Naive thymus-derived CD4-positive, alpha-beta T cell (primary cell): Measurements from ENCODE around the gene CIAPIN1. TPM values are rescaled to one million over a fixed set of nuclear protein-coding genes. Genes with fewer than 3 reads are reported as not detected.
A peak's percentile ranks its signal among the peaks of the same experiment; 100 is the strongest.

Experiments used
- ATAC-seq: fragments of 150-1000 bp; cut with Tn5 transposase; 2 replicates; pipeline ENCODE4 v1.10.0; 2021; ENCODE audit warnings: mild to moderate bottlenecking, moderate library complexity
- CTCF ChIA-PET: fragments of 350-600 bp; sonication (Branson Sonifier 250); formaldehyde crosslinking; loops from one replicate; lab custom pipeline; 2021; ENCODE audit warnings: antibody characterized with exemption; lab: Charles Lee
- POLR2A ChIA-PET: fragments of 350-600 bp; sonication (Branson Sonifier 250); formaldehyde crosslinking; loops from one replicate; lab custom pipeline; 2021; ENCODE audit warnings: antibody characterized with exemption, inconsistent platforms; lab: Charles Lee
- DNase-seq, 9 donors: peaks; one replicate each; pipeline versions ENCODE4 v3.0.0 to v3.0.0-alpha.2; 2020 to 2022; ENCODE audit warnings: mixed read lengths in 1 of 9
- H3K27ac ChIP-seq: one replicate; pipeline ENCODE4 v1.7.0; 2013; ENCODE audit warnings: mild to moderate bottlenecking, low read depth, low read length, moderate library complexity
- H3K27me3 ChIP-seq, 2 donors: one replicate each; pipeline ENCODE4 v1.7.0; 2013; ENCODE audit warnings: low read length in 2 of 2, mild to moderate bottlenecking in 2 of 2, moderate library complexity in 2 of 2; ENCODE audit not compliant: control insufficient read depth in 2 of 2, insufficient read depth in 2 of 2
- H3K36me3 ChIP-seq, 3 experiments: 1 replicate in 2 of 3; 2 replicates in 1 of 3; pipeline ENCODE4 v1.7.0; 2013; ENCODE audit warnings: low read length in 3 of 3, mild to moderate bottlenecking in 3 of 3, moderate library complexity in 1 of 3; ENCODE audit not compliant: insufficient read depth in 3 of 3, control insufficient read depth in 2 of 3
- H3K4me1 ChIP-seq, 2 donors: one replicate each; pipeline ENCODE4 v1.7.0; 2013; ENCODE audit warnings: low read length in 2 of 2, mild to moderate bottlenecking in 2 of 2, moderate library complexity in 1 of 2; ENCODE audit not compliant: control insufficient read depth in 2 of 2, insufficient read depth in 2 of 2
- H3K4me3 ChIP-seq: 2 replicates; pipeline ENCODE4 v1.7.0; 2013; ENCODE audit warnings: mild to moderate bottlenecking, low read length
- H3K9me3 ChIP-seq, 3 experiments: 1 replicate in 2 of 3; 2 replicates in 1 of 3; pipeline ENCODE4 v1.7.0; 2013; ENCODE audit warnings: low read length in 3 of 3; ENCODE audit not compliant: control insufficient read depth in 2 of 3
- H3K27ac Mint-ChIP-seq, 9 donors: one replicate each; pipeline ENCODE4 v1.8.0; 2020 to 2022; ENCODE audit warnings: mixed read lengths in 9 of 9, mild to moderate bottlenecking in 8 of 9, moderate library complexity in 5 of 9, inconsistent platforms in 2 of 9
- H3K27me3 Mint-ChIP-seq, 5 donors: one replicate each; pipeline ENCODE4 v1.8.0; 2021 to 2022; ENCODE audit warnings: mixed read lengths in 5 of 5, mild to moderate bottlenecking in 1 of 5
- H3K36me3 Mint-ChIP-seq, 5 donors: one replicate each; pipeline ENCODE4 v1.8.0; 2020 to 2022; ENCODE audit warnings: mixed read lengths in 5 of 5, mild to moderate bottlenecking in 3 of 5, inconsistent platforms in 1 of 5
- H3K4me1 Mint-ChIP-seq, 7 donors: one replicate each; pipeline ENCODE4 v1.8.0; 2020 to 2022; ENCODE audit warnings: mixed read lengths in 7 of 7, mild to moderate bottlenecking in 3 of 7, inconsistent platforms in 1 of 7
- H3K4me3 Mint-ChIP-seq, 10 donors: one replicate each; pipeline ENCODE4 v1.8.0; 2020 to 2022; ENCODE audit warnings: mild to moderate bottlenecking in 10 of 10, mixed read lengths in 10 of 10, moderate library complexity in 6 of 10, inconsistent platforms in 2 of 10
- H3K9me3 Mint-ChIP-seq, 11 donors: one replicate each; pipeline ENCODE4 v1.8.0; 2020 to 2022; ENCODE audit warnings: mixed read lengths in 11 of 11, mild to moderate bottlenecking in 4 of 11, inconsistent platforms in 1 of 11, moderate library complexity in 1 of 11
- intact Hi-C, 2 donors: fragments of 100-400 bp; cut with micrococcal nuclease; formaldehyde crosslinking; loops; one replicate each; pipeline ENCODE4 v1.15.1; 2023
- polyA plus RNA-seq, 2 donors: library from polyadenylated mRNA; unstranded; fragments of 300-500 nt; fragmentation: Illumina TruSeq; gene quantifications; one replicate each; pipeline ENCODE4 v1.2.3, GENCODE V29; 2021
- total RNA-seq, 6 experiments: library from RNA in 5 of 6; stranded (reverse) in 5 of 6; gene quantifications; 1 replicate in 5 of 6; 2 replicates in 1 of 6; pipeline ENCODE4 v1.2.3 and lab custom pipeline; 2021 to 2026

The CIAPIN1 gene
- total and polyA plus RNA-seq, 7 experiments from 2014 or later = 33.6 to 119 (median 45.7) TPM

- H3K36me3 ChIP-seq = peaks cover 16 to 63% (median 24%) of the 10 kb centered on the region in 3 experiments
- no peak for DNase-seq
- H3K4me1 ChIP-seq = peaks cover 7 to 8% of the 10 kb centered on the region in 2 donors
- no peak overlapping the region for H3K4me3 ChIP-seq
- CTCF ChIA-PET = interaction anchor here (0.6 to 1.3 kb wide), 2 partner anchors 14 to 172 kb away, joined by 3 read pairs; partner anchors contain the start of gene DOK4
- Mint-ChIP-seq H3K4me3 (no peak overlapping the region), H3K27ac (peak overlapping the region in 5 of 9 donors; percentile 8 to 81 (median 65)), H3K4me1 (peaks cover 13 to 19% (median 17%) of the 10 kb centered on the region in 7 donors), H3K27me3 (no peaks in the 10 kb centered on the region), H3K9me3 (no peaks in the 10 kb centered on the region), H3K36me3 (peaks cover 0 to 33% (median 5%) of the 10 kb centered on the region in 5 donors)
- no peaks in the 10 kb centered on the region for H3K9me3 ChIP-seq
- POLR2A ChIA-PET = interaction anchor here (1.0 to 1.9 kb wide), 3 partner anchors 9 to 15 kb away, joined by 3 to 5 read pairs (median 3); partner anchors contain the start of genes DOK4 and POLR2C
- no peaks in the 10 kb centered on the region for H3K27me3 ChIP-seq
- peak overlapping the region; percentile 2 for H3K27ac ChIP-seq
- intact Hi-C loops = no loop called here
- ATAC-seq = no peak
Measured at GRCh38 chr16:57471852-57472664, 24.9 kb upstream of the CIAPIN1 start.

- ChIA-PET CTCF (no interaction called here), POLR2A (interaction anchor here (1.0 to 1.9 kb wide), 3 partner anchors 8 to 16 kb away, joined by 3 to 5 read pairs (median 3); partner anchors contain the start of genes DOK4 and POLR2C)
- Histone ChIP-seq H3K27ac (no peak overlapping the region), H3K9me3 (no peaks in the 10 kb centered on the region), H3K36me3 (peaks cover 19 to 72% (median 29%) of the 10 kb centered on the region in 3 experiments), H3K27me3 (no peaks in the 10 kb centered on the region), H3K4me1 (peaks cover 4% of the 10 kb centered on the region in 2 donors), H3K4me3 (no peak overlapping the region)
- Mint-ChIP-seq H3K27me3 (no peaks in the 10 kb centered on the region), H3K27ac (peak overlapping the region in 1 of 9 donors; percentile 69), H3K4me3 (no peak overlapping the region), H3K4me1 (peaks cover 10 to 16% (median 12%) of the 10 kb centered on the region in 7 donors), H3K9me3 (no peaks in the 10 kb centered on the region), H3K36me3 (peaks cover 0 to 37% (median 5%) of the 10 kb centered on the region in 5 donors)
- ATAC-seq (no peak), DNase-seq (no peak)
- intact Hi-C loops = no loop called here
Measured at GRCh38 chr16:57471209-57471608, 24.0 kb upstream of the CIAPIN1 start.

GRCh38 chr16:57470711-57471110 is 23.5 kb upstream of the CIAPIN1 start:
- DNase-seq = no peak

GRCh38 chr16:57469917-57470470 is 22.8 kb upstream of the CIAPIN1 start:
- ChIA-PET POLR2A (interaction anchor here (1.9 kb wide), 1 partner anchor 17 kb away, joined by 5 read pairs; the partner anchor contains the start of gene DOK4), CTCF (no interaction called here)
- Mint-ChIP-seq H3K4me1 (peaks cover 13 to 22% (median 19%) of the 10 kb centered on the region in 7 donors), H3K4me3 (no peak overlapping the region), H3K9me3 (no peaks in the 10 kb centered on the region), H3K27ac (no peak overlapping the region), H3K36me3 (peaks cover 4 to 47% (median 12%) of the 10 kb centered on the region in 5 donors), H3K27me3 (no peaks in the 10 kb centered on the region)
- no peak for DNase-seq
- no peak for ATAC-seq
- H3K4me1 ChIP-seq = peaks cover 1 to 3% of the 10 kb centered on the region in 2 donors
- no peak overlapping the region for H3K27ac ChIP-seq
- H3K4me3 ChIP-seq = no peak overlapping the region
- H3K36me3 ChIP-seq = peaks cover 26 to 84% (median 32%) of the 10 kb centered on the region in 3 experiments
- intact Hi-C loops = no loop called here
- H3K9me3 ChIP-seq = no peaks in the 10 kb centered on the region
- no peaks in the 10 kb centered on the region for H3K27me3 ChIP-seq

More at GRCh38 chr16:57470711-57471110, 23.5 kb upstream of the CIAPIN1 start:
- intact Hi-C loops = no loop called here
- Mint-ChIP-seq H3K27ac (no peak overlapping the region), H3K36me3 (peaks cover 4 to 42% (median 10%) of the 10 kb centered on the region in 5 donors), H3K4me3 (no peak overlapping the region), H3K27me3 (no peaks in the 10 kb centered on the region), H3K4me1 (peaks cover 11 to 16% (median 13%) of the 10 kb centered on the region in 7 donors), H3K9me3 (no peaks in the 10 kb centered on the region)
- ChIA-PET POLR2A (interaction anchor here (1.0 to 1.9 kb wide), 2 partner anchors 8 to 16 kb away, joined by 3 to 5 read pairs; partner anchors contain the start of genes DOK4 and POLR2C), CTCF (no interaction called here)
- Histone ChIP-seq H3K27ac (no peak overlapping the region), H3K4me3 (no peak overlapping the region), H3K4me1 (no peaks in the 10 kb centered on the region), H3K9me3 (no peaks in the 10 kb centered on the region), H3K27me3 (no peaks in the 10 kb centered on the region), H3K36me3 (peaks cover 24 to 77% (median 32%) of the 10 kb centered on the region in 3 experiments)
- ATAC-seq = no peak

- intact Hi-C loops = no loop called here
- peaks cover 22 to 29% (median 27%) of the 10 kb centered on the region in 7 donors for H3K4me1 Mint-ChIP-seq
- no peak overlapping the region for H3K4me3 Mint-ChIP-seq
- Histone ChIP-seq H3K27me3 (no peaks in the 10 kb centered on the region), H3K36me3 (peaks cover 26 to 91% (median 32%) of the 10 kb centered on the region in 3 experiments), H3K27ac (no peak overlapping the region), H3K9me3 (no peaks in the 10 kb centered on the region), H3K4me3 (no peak overlapping the region), H3K4me1 (peaks cover 7 to 10% of the 10 kb centered on the region in 2 donors)
- H3K27ac Mint-ChIP-seq = no peak overlapping the region
- ChIA-PET CTCF (no interaction called here), POLR2A (no interaction called here)
- ATAC-seq (no peak), DNase-seq (peak in 1 of 9 donors; percentile 8)
- H3K36me3 Mint-ChIP-seq = peaks cover 4 to 55% (median 15%) of the 10 kb centered on the region in 5 donors
- H3K9me3 Mint-ChIP-seq = peaks cover 0 to 2% (median 0%) of the 10 kb centered on the region in 11 donors
- no peaks in the 10 kb centered on the region for H3K27me3 Mint-ChIP-seq
Measured at GRCh38 chr16:57469046-57469445, 21.9 kb upstream of the CIAPIN1 start.

- CTCF ChIA-PET = interaction anchor here (0.6 kb wide), 1 partner anchor 37 kb away, joined by 4 read pairs; no protein-coding TSS in a partner anchor
- peaks cover 14 to 16% of the 10 kb centered on the region in 2 donors for H3K4me1 ChIP-seq
- H3K4me3 ChIP-seq = no peak overlapping the region
- H3K36me3 ChIP-seq = peaks cover 26 to 91% (median 32%) of the 10 kb centered on the region in 3 experiments
- Mint-ChIP-seq H3K4me3 (no peak overlapping the region), H3K27ac (no peak overlapping the region), H3K9me3 (peaks cover 0 to 2% (median 0%) of the 10 kb centered on the region in 11 donors), H3K27me3 (no peaks in the 10 kb centered on the region), H3K4me1 (peaks cover 29 to 35% (median 32%) of the 10 kb centered on the region in 7 donors), H3K36me3 (peaks cover 4 to 57% (median 16%) of the 10 kb centered on the region in 5 donors)
- POLR2A ChIA-PET = no interaction called here
- H3K9me3 ChIP-seq = no peaks in the 10 kb centered on the region
- ATAC-seq (no peak), DNase-seq (no peak)
- no peaks in the 10 kb centered on the region for H3K27me3 ChIP-seq
- no peak overlapping the region for H3K27ac ChIP-seq
- intact Hi-C loops = no loop called here
Measured at GRCh38 chr16:57468346-57468745, 21.2 kb upstream of the CIAPIN1 start.
